HEK293 (cell line): Measurements from ENCODE around the gene SRR.

Experiments used
- CTCF ChIA-PET: fragments of 350-600 bp; formaldehyde crosslinking; extraction: SDS; loops from one replicate; lab custom pipeline; 2021; ENCODE audit warnings: antibody characterized with exemption; lab: Yijun Ruan, JAX
- POLR2A ChIA-PET: fragments of 300-600 bp; formaldehyde crosslinking; extraction: SDS; loops from one replicate; lab custom pipeline; 2020; ENCODE audit warnings: antibody characterized with exemption, inconsistent platforms; lab: Yijun Ruan, JAX
- H3K27ac ChIP-seq: fragments of 200-500 bp; sonication (Bioruptor generic); 2 replicates; pipeline ENCODE4 v1.5.1; 2014; ENCODE audit warnings: low read depth, low read length, control low read depth, inconsistent platforms; ENCODE audit errors: extremely low read depth
- H3K36me3 ChIP-seq, 2 experiments: fragments of 200-500 bp in 1 of 2; sonication (Bioruptor generic) in 1 of 2; 1 replicate in 1 of 2; 2 replicates in 1 of 2; pipeline ENCODE4 v1.5.1; 2014 to 2017; ENCODE audit warnings: inconsistent platforms in 2 of 2, low read length in 2 of 2; ENCODE audit not compliant: control insufficient read depth in 2 of 2, insufficient read depth in 1 of 2
- H3K4me1 ChIP-seq: fragments of 200-500 bp; sonication (Bioruptor generic); 2 replicates; pipeline ENCODE4 v1.5.1; 2014; ENCODE audit warnings: mild to moderate bottlenecking, low read length, inconsistent platforms; ENCODE audit not compliant: control insufficient read depth, insufficient read depth
- H3K4me3 ChIP-seq: 2 replicates; pipeline ENCODE4 v1.5.1; 2011; ENCODE audit warnings: low read depth, mild to moderate bottlenecking, control low read depth, low read length, moderate library complexity
- H3K9me3 ChIP-seq: fragments of 200-500 bp; sonication (Bioruptor generic); 2 replicates; pipeline ENCODE4 v1.5.1; 2014; ENCODE audit warnings: low read depth, low read length, inconsistent platforms; ENCODE audit not compliant: control insufficient read depth, insufficient read depth
- EGR2 ChIP-seq: fragments of 450-650 bp; formaldehyde crosslinking; IDR thresholded peaks from 2 replicates; pipeline ENCODE4 v1.5.1; 2016; ENCODE audit warnings: low read depth, missing biosample characterization, missing genetic modification characterization
- IKZF3 ChIP-seq: fragments of 450-650 bp; IDR thresholded peaks from 2 replicates; pipeline ENCODE4 v1.5.0; 2018; ENCODE audit warnings: missing biosample characterization, mild to moderate bottlenecking, missing genetic modification characterization, moderate library complexity
- INSM2 ChIP-seq: fragments of 450-650 bp; formaldehyde crosslinking; IDR thresholded peaks from 2 replicates; pipeline ENCODE4 v1.5.1; 2016; ENCODE audit warnings: missing biosample characterization, missing genetic modification characterization
- KLF9 ChIP-seq: fragments of 450-650 bp; formaldehyde crosslinking; IDR thresholded peaks from 2 replicates; pipeline ENCODE4 v1.5.1; 2016; ENCODE audit warnings: missing biosample characterization, missing genetic modification characterization, low read depth
- PATZ1 ChIP-seq: fragments of 450-650 bp; formaldehyde crosslinking; IDR thresholded peaks from 2 replicates; pipeline ENCODE4 v1.5.1; 2016; ENCODE audit warnings: missing biosample characterization, missing genetic modification characterization
- PBX3 ChIP-seq: sonication (generic); formaldehyde crosslinking; IDR thresholded peaks from 2 replicates; pipeline ENCODE4 v1.8.1; 2022; ENCODE audit warnings: mild to moderate bottlenecking, moderate library complexity, missing genetic modification reagents
- PRDM4 ChIP-seq: fragments of 450-650 bp; formaldehyde crosslinking; IDR thresholded peaks from 2 replicates; pipeline ENCODE4 v1.5.1; 2017; ENCODE audit warnings: missing biosample characterization, missing genetic modification characterization
- ZBTB48 ChIP-seq: fragments of 450-650 bp; formaldehyde crosslinking; IDR thresholded peaks from 2 replicates; pipeline ENCODE4 v1.5.1; 2016; ENCODE audit warnings: missing biosample characterization, missing genetic modification characterization
- ZBTB6 ChIP-seq: fragments of 450-650 bp; formaldehyde crosslinking; IDR thresholded peaks from 2 replicates; pipeline ENCODE4 v1.5.1; 2017; ENCODE audit warnings: missing biosample characterization, missing genetic modification characterization
- ZFP37 ChIP-seq: fragments of 450-650 bp; formaldehyde crosslinking; IDR thresholded peaks from 2 replicates; pipeline ENCODE4 v1.5.1; 2016; ENCODE audit warnings: missing biosample characterization, missing genetic modification characterization
- ZNF138 ChIP-seq: fragments of 450-650 bp; formaldehyde crosslinking; IDR thresholded peaks from 2 replicates; pipeline ENCODE4 v1.5.1; 2016; ENCODE audit warnings: missing biosample characterization, missing genetic modification characterization, borderline replicate concordance
- ZNF239 ChIP-seq: fragments of 450-650 bp; formaldehyde crosslinking; IDR thresholded peaks from 2 replicates; pipeline ENCODE4 v1.5.1; 2016; ENCODE audit warnings: missing biosample characterization, missing genetic modification characterization
- ZNF292 ChIP-seq: fragments of 450-650 bp; formaldehyde crosslinking; IDR thresholded peaks from 2 replicates; pipeline ENCODE4 v1.5.1; 2016; ENCODE audit warnings: low read depth, missing biosample characterization, missing genetic modification characterization, borderline replicate concordance
- ZNF354C ChIP-seq: fragments of 450-650 bp; formaldehyde crosslinking; IDR thresholded peaks from 2 replicates; pipeline ENCODE4 v1.5.1; 2016; ENCODE audit warnings: missing biosample characterization, missing genetic modification characterization, low read depth, borderline replicate concordance
- ZNF544 ChIP-seq: fragments of 450-650 bp; formaldehyde crosslinking; IDR thresholded peaks from 2 replicates; pipeline ENCODE4 v1.5.0; 2017; ENCODE audit warnings: missing biosample characterization, missing genetic modification characterization
- ZNF580 ChIP-seq: fragments of 450-650 bp; formaldehyde crosslinking; IDR thresholded peaks from 2 replicates; pipeline ENCODE4 v1.5.1; 2016; ENCODE audit warnings: missing biosample characterization, missing genetic modification characterization
- ZNF596 ChIP-seq: fragments of 450-650 bp; IDR thresholded peaks from 2 replicates; pipeline ENCODE4 v1.5.0; 2018; ENCODE audit warnings: missing biosample characterization, mild to moderate bottlenecking, missing genetic modification characterization, moderate library complexity
- ZNF610 ChIP-seq: fragments of 450-650 bp; formaldehyde crosslinking; IDR thresholded peaks from 2 replicates; pipeline ENCODE4 v1.5.1; 2016; ENCODE audit warnings: missing biosample characterization, missing genetic modification characterization, borderline replicate concordance
- ZNF623 ChIP-seq: fragments of 450-650 bp; formaldehyde crosslinking; IDR thresholded peaks from 2 replicates; pipeline ENCODE4 v1.5.1; 2016; ENCODE audit warnings: missing biosample characterization, missing genetic modification characterization
- ZNF76 ChIP-seq: fragments of 450-650 bp; formaldehyde crosslinking; IDR thresholded peaks from 2 replicates; pipeline ENCODE4; 2016; ENCODE audit warnings: low read depth, missing biosample characterization, missing genetic modification characterization, borderline replicate concordance
- ZNF830 ChIP-seq: fragments of 450-650 bp; IDR thresholded peaks from 2 replicates; pipeline ENCODE4 v1.5.0; 2018; ENCODE audit warnings: missing biosample characterization, missing genetic modification characterization, low read depth, mild to moderate bottlenecking, moderate library complexity
- ZNF837 ChIP-seq: fragments of 450-650 bp; formaldehyde crosslinking; IDR thresholded peaks from 2 replicates; pipeline ENCODE4 v1.5.1; 2016; ENCODE audit warnings: missing biosample characterization, missing genetic modification characterization

SRR gene

GRCh38 chr17:2263183-2264066 is 40.3 kb upstream of the SRR start:
- Histone ChIP-seq H3K9me3 (no peaks in the 10 kb centered on the region), H3K4me3 (no peak overlapping the region), H3K27ac (no peak overlapping the region)
- ChIA-PET POLR2A (interaction anchor here (0.5 to 0.8 kb wide), 3 partner anchors 14 to 240 kb away, joined by 3 to 5 read pairs (median 4); partner anchors contain the start of genes SMG6 and SRR), CTCF (interaction anchor here (0.6 to 3.2 kb wide), 12 partner anchors 11 to 377 kb away, joined by 3 to 21 read pairs (median 4); partner anchors contain the start of gene HIC1)
- no peak for TF ChIP-seq ZNF76
- TF ChIP-seq ZNF580 (tag by site-specific recombination) = no peak
- no peak for TF ChIP-seq ZNF837 (tag by site-specific recombination)
- no peak for TF ChIP-seq ZBTB6 (tag by site-specific recombination)
- TF ChIP-seq, all 188 proteins: peak for 0
- peaks cover 14% of the 10 kb centered on the region for H3K4me1 ChIP-seq
- H3K36me3 ChIP-seq = peaks cover 19 to 35% of the 10 kb centered on the region in 2 experiments

- ChIA-PET CTCF (interaction anchor here (0.6 to 3.2 kb wide), 11 partner anchors 12 to 324 kb away, joined by 3 to 21 read pairs (median 4); partner anchors contain the start of gene HIC1), POLR2A (interaction anchor here (0.5 to 1.1 kb wide), 4 partner anchors 13 to 241 kb away, joined by 3 to 5 read pairs (median 4); partner anchors contain the start of genes SMG6, SRR and TSR1)
- Histone ChIP-seq H3K4me3 (no peak overlapping the region), H3K36me3 (peaks cover 15 to 35% of the 10 kb centered on the region in 2 experiments), H3K9me3 (no peaks in the 10 kb centered on the region), H3K4me1 (peaks cover 14% of the 10 kb centered on the region), H3K27ac (no peak overlapping the region; the same call in 1 of the 2 replicates)
- no peak for TF ChIP-seq ZNF239 (tag by site-specific recombination)
- TF ChIP-seq ZFP37 (tag by site-specific recombination) = no peak
- peak; percentile 57; the same call in 1 of the 2 replicates for TF ChIP-seq IKZF3 (tag by site-specific recombination)
- TF ChIP-seq ZNF830 (tag by site-specific recombination) = peak; percentile 75
- no peak for TF ChIP-seq ZNF596 (tag by site-specific recombination)
- no peak for TF ChIP-seq PBX3 (CRISPR knock-in tag)
- TF ChIP-seq ZNF544 (tag by site-specific recombination) = peak; percentile 94
- TF ChIP-seq PRDM4 = no peak
- TF ChIP-seq INSM2 = no peak
- no peak for TF ChIP-seq ZNF354C (tag by site-specific recombination)
- no peak for TF ChIP-seq ZNF138
- TF ChIP-seq PATZ1 = no peak
- TF ChIP-seq ZNF292 (tag by site-specific recombination) = no peak
- no peak for TF ChIP-seq ZNF623 (tag by site-specific recombination)
- TF ChIP-seq KLF9 (tag by site-specific recombination) = 0 out of 2 replicates have a peak, but pooled peaks have one; percentile 19
- peak; percentile 23; the same call in 1 of the 2 replicates for TF ChIP-seq EGR2
- no peak for TF ChIP-seq ZBTB48
- TF ChIP-seq ZNF610 = no peak
Observed at GRCh38 chr17:2264067-2264860, 39.5 kb upstream of the SRR start.
